ENCODE results near the gene CUX1. TPM values are rescaled to one million over a fixed set of nuclear protein-coding genes. Genes with fewer than 3 reads are reported as not detected.

CUX1 gene
- total and polyA plus RNA-seq, 2 of the 13 experiments (the other 11 are each of a cell fraction or from before 2014, with no cell fraction given) = 13.7 to 14.9 TPM

DNA sequence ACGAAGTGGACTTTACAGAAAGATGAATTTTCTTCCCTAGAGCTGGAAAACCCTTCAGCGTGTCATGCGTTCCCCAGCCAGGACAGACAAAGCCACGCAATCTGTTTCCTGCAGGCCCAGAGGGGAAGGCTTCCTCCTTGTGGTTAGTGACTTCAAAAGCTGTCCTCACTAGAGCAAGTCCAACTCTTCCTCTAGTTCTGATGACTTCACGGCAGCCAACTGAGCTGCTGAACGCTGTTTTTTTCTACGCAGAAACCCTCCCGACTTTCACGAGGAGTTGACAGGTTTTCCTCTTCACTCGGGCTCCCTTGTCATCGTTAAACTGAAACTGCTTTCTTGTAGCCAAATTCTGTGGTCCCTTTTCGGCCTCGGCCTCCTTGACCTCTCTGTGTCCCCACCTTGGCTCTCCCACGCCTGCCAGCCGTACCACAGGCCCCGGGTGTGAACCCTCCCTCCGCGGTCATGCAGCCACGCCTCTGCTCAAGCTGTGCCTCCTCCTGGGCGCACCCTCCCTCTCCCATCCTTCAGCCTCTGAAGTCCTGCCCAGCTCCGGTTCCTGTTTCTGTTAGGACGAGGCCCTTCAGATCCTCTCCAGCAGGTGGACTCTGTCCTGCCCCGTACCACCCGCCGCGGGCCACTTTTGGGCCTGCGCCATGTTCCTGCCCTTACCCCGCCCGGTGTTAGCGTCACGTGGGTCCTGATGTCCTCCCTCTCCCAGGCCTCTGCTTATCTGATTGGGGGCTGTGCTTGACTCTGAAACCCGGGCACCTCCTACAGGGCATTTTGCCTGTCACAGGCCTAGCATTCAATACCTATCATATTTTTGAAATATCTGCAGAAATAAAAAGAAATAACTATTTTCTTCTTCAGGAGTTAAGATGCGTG, 39.3 kb downstream of the CUX1 start (continued):
- TF ChIP-seq, protein P1, sequence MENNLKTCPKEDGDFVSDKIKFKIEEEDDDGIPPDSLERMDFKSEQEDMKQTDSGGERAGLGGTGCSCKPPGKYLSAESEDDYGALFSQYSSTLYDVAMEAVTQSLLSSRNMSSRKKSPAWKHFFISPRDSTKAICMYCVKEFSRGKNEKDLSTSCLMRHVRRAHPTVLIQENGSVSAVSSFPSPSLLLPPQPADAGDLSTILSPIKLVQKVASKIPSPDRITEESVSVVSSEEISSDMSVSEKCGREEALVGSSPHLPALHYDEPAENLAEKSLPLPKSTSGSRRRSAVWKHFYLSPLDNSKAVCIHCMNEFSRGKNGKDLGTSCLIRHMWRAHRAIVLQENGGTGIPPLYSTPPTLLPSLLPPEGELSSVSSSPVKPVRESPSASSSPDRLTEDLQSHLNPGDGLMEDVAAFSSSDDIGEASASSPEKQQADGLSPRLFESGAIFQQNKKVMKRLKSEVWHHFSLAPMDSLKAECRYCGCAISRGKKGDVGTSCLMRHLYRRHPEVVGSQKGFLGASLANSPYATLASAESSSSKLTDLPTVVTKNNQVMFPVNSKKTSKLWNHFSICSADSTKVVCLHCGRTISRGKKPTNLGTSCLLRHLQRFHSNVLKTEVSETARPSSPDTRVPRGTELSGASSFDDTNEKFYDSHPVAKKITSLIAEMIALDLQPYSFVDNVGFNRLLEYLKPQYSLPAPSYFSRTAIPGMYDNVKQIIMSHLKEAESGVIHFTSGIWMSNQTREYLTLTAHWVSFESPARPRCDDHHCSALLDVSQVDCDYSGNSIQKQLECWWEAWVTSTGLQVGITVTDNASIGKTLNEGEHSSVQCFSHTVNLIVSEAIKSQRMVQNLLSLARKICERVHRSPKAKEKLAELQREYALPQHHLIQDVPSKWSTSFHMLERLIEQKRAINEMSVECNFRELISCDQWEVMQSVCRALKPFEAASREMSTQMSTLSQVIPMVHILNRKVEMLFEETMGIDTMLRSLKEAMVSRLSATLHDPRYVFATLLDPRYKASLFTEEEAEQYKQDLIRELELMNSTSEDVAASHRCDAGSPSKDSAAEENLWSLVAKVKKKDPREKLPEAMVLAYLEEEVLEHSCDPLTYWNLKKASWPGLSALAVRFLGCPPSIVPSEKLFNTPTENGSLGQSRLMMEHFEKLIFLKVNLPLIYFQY (CRISPR knock-in tag; IDR thresholded peaks at IDR 0.05; ENCODE audit: borderline replicate concordance) = peak; percentile 86; the same call in 1 of the 2 replicates
- TF ChIP-seq NFYB (CRISPR knock-in tag; IDR thresholded peaks at IDR 0.05) (peak; percentile 43; the same call in 1 of the 2 replicates), CHCHD3 (CRISPR knock-in tag; IDR thresholded peaks at IDR 0.05) (no peak), FOXA1 (IDR thresholded peaks at IDR 0.05) (no peak), FOXA1 (CRISPR knock-in tag; IDR thresholded peaks at IDR 0.05) (0 out of 2 replicates have a peak, but pooled peaks have one; percentile 4), EHMT2 (IDR thresholded peaks at IDR 0.05; ENCODE audit: borderline replicate concordance, low read depth, low read length) (no peak), ZSCAN21 (CRISPR knock-in tag; IDR thresholded peaks at IDR 0.05; ENCODE audit: borderline replicate concordance) (no peak; the same call in 1 of the 2 replicates), ZNF260 (CRISPR knock-in tag; IDR thresholded peaks at IDR 0.05; ENCODE audit: borderline replicate concordance, low read depth) (no peak)
- TF ChIP-seq, protein P2, sequence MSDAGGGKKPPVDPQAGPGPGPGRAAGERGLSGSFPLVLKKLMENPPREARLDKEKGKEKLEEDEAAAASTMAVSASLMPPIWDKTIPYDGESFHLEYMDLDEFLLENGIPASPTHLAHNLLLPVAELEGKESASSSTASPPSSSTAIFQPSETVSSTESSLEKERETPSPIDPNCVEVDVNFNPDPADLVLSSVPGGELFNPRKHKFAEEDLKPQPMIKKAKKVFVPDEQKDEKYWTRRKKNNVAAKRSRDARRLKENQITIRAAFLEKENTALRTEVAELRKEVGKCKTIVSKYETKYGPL (CRISPR knock-in tag; IDR thresholded peaks at IDR 0.05) = no peak
- TF ChIP-seq, protein P3, sequence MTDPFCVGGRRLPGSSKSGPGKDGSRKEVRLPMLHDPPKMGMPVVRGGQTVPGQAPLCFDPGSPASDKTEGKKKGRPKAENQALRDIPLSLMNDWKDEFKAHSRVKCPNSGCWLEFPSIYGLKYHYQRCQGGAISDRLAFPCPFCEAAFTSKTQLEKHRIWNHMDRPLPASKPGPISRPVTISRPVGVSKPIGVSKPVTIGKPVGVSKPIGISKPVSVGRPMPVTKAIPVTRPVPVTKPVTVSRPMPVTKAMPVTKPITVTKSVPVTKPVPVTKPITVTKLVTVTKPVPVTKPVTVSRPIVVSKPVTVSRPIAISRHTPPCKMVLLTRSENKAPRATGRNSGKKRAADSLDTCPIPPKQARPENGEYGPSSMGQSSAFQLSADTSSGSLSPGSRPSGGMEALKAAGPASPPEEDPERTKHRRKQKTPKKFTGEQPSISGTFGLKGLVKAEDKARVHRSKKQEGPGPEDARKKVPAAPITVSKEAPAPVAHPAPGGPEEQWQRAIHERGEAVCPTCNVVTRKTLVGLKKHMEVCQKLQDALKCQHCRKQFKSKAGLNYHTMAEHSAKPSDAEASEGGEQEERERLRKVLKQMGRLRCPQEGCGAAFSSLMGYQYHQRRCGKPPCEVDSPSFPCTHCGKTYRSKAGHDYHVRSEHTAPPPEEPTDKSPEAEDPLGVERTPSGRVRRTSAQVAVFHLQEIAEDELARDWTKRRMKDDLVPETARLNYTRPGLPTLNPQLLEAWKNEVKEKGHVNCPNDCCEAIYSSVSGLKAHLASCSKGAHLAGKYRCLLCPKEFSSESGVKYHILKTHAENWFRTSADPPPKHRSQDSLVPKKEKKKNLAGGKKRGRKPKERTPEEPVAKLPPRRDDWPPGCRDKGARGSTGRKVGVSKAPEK (CRISPR knock-in tag; IDR thresholded peaks at IDR 0.05; ENCODE audit: borderline replicate concordance) = no peak
- TF ChIP-seq, protein P4, sequence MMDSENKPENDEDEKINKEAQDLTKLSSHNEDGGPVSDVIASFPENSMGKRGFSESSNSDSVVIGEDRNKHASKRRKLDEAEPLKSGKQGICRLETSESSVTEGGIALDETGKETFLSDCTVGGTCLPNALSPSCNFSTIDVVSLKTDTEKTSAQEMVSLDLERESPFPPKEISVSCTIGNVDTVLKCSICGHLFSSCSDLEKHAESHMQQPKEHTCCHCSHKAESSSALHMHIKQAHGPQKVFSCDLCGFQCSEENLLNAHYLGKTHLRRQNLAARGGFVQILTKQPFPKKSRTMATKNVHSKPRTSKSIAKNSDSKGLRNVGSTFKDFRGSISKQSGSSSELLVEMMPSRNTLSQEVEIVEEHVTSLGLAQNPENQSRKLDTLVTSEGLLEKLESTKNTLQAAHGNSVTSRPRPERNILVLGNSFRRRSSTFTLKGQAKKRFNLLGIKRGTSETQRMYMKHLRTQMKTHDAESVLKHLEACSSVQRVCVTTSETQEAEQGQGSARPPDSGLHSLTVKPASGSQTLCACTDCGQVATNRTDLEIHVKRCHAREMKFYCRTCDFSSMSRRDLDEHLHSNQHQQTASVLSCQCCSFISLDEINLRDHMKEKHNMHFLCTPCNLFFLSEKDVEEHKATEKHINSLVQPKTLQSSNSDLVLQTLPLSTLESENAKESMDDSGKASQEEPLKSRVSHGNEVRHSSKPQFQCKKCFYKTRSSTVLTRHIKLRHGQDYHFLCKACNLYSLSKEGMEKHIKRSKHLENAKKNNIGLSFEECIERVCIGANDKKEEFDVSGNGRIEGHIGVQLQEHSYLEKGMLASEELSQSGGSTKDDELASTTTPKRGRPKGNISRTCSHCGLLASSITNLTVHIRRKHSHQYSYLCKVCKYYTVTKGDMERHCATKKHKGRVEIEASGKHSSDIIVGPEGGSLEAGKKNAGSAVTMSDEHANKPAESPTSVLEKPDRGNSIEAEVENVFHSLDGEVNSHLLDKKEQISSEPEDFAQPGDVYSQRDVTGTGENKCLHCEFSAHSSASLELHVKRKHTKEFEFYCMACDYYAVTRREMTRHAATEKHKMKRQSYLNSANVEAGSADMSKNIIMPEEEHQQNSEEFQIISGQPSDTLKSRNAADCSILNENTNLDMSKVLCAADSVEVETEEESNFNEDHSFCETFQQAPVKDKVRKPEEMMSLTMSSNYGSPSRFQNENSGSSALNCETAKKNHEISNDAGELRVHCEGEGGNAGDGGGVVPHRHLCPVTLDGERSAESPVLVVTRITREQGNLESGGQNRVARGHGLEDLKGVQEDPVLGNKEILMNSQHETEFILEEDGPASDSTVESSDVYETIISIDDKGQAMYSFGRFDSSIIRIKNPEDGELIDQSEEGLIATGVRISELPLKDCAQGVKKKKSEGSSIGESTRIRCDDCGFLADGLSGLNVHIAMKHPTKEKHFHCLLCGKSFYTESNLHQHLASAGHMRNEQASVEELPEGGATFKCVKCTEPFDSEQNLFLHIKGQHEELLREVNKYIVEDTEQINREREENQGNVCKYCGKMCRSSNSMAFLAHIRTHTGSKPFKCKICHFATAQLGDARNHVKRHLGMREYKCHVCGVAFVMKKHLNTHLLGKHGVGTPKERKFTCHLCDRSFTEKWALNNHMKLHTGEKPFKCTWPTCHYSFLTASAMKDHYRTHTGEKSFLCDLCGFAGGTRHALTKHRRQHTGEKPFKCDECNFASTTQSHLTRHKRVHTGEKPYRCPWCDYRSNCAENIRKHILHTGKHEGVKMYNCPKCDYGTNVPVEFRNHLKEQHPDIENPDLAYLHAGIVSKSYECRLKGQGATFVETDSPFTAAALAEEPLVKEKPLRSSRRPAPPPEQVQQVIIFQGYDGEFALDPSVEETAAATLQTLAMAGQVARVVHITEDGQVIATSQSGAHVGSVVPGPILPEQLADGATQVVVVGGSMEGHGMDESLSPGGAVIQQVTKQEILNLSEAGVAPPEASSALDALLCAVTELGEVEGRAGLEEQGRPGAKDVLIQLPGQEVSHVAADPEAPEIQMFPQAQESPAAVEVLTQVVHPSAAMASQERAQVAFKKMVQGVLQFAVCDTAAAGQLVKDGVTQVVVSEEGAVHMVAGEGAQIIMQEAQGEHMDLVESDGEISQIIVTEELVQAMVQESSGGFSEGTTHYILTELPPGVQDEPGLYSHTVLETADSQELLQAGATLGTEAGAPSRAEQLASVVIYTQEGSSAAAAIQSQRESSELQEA (CRISPR knock-in tag; IDR thresholded peaks at IDR 0.05; ENCODE audit: not compliant biosample characterization) = peak; percentile 30
